SU-DHL-6 (cell line): ENCODE results near the gene ALG8.

Experiments used
- H2AFZ ChIP-seq: fragments of 200-600 bp; sonication (generic); 2 replicates; pipeline ENCODE4 v1.6.1; 2014; ENCODE audit warnings: low read depth, mild to moderate bottlenecking, moderate library complexity, mixed read lengths, antibody characterized with exemption, low read length; ENCODE audit not compliant: severe bottlenecking
- H3F3A ChIP-seq: fragments of 200-600 bp; shearing (Covaris generic); 2 replicates; pipeline ENCODE4 v1.6.0; 2016; ENCODE audit warnings: antibody characterized with exemption, mild to moderate bottlenecking; ENCODE audit not compliant: insufficient read depth
- H3K27ac ChIP-seq: fragments of 200-600 bp; sonication (generic); 2 replicates; pipeline ENCODE4 v1.5.1; 2016; ENCODE audit warnings: low read depth, mild to moderate bottlenecking, low read length, moderate library complexity, mixed read lengths
- H3K27me3 ChIP-seq: fragments of 200-600 bp; sonication (generic), shearing (Covaris generic); 2 replicates; pipeline ENCODE4 v1.6.0; 2014; ENCODE audit warnings: mild to moderate bottlenecking, low read length
- H3K36me3 ChIP-seq: fragments of 200-600 bp; sonication (generic); 2 replicates; pipeline ENCODE4 v1.6.1; 2014; ENCODE audit warnings: mild to moderate bottlenecking, low read length, mixed read lengths
- H3K4me2 ChIP-seq: fragments of 300-600, 200-600 bp; shearing (Covaris generic), sonication (generic); 2 replicates; pipeline ENCODE4 v1.6.0; 2014; ENCODE audit warnings: low read length, low read depth, mild to moderate bottlenecking; ENCODE audit not compliant: poor library complexity, severe bottlenecking
- H3K4me3 ChIP-seq: fragments of 200-600 bp; sonication (generic); 2 replicates; pipeline ENCODE4 v1.5.1; 2014; ENCODE audit warnings: antibody characterized with exemption, low read length, mild to moderate bottlenecking, mixed read lengths; ENCODE audit not compliant: insufficient read depth, poor library complexity, severe bottlenecking
- H3K79me2 ChIP-seq: fragments of 200-600 bp; sonication (generic); 2 replicates; pipeline ENCODE4 v1.6.1; 2014; ENCODE audit warnings: mild to moderate bottlenecking, low read length, moderate library complexity; ENCODE audit not compliant: insufficient read depth
- H3K9ac ChIP-seq: fragments of 200-600 bp; sonication (generic); 2 replicates; pipeline ENCODE4 v1.7.0; 2014; ENCODE audit warnings: mild to moderate bottlenecking, low read length
- H3K9me2 ChIP-seq: fragments of 200-600 bp; sonication (generic); replicated peaks from 2 replicates; pipeline ENCODE4 v1.6.1; 2014; ENCODE audit warnings: low read length; ENCODE audit not compliant: insufficient read depth
- H3K9me3 ChIP-seq: fragments of 200-600 bp; sonication (generic); 2 replicates; pipeline ENCODE4 v1.6.1; 2014; ENCODE audit warnings: low read length, mixed read lengths; ENCODE audit not compliant: insufficient read depth
- H4K20me1 ChIP-seq: fragments of 200-600 bp; sonication (generic); 2 replicates; pipeline ENCODE4 v1.6.1; 2014; ENCODE audit warnings: low read depth, mild to moderate bottlenecking, antibody characterized with exemption, low read length, moderate library complexity, mixed read lengths
- EZH2phosphoT487 ChIP-seq: fragments of 200-600 bp; sonication (generic), shearing (Covaris generic); conservative IDR thresholded peaks from 2 replicates; pipeline ENCODE4 v1.6.1; 2018; ENCODE audit warnings: mild to moderate bottlenecking, antibody characterized with exemption, low read length, moderate library complexity, mixed read lengths
- TF ChIP-seq, protein P1 (sequence below): fragments of 200-600 bp; sonication (generic); IDR thresholded peaks from one replicate; pipeline ENCODE4 v1.5.1; 2017; ENCODE audit warnings: antibody characterized with exemption, mild to moderate bottlenecking, low read length, moderate library complexity; ENCODE audit not compliant: insufficient read depth, poor library complexity, severe bottlenecking

The ALG8 gene

DNA sequence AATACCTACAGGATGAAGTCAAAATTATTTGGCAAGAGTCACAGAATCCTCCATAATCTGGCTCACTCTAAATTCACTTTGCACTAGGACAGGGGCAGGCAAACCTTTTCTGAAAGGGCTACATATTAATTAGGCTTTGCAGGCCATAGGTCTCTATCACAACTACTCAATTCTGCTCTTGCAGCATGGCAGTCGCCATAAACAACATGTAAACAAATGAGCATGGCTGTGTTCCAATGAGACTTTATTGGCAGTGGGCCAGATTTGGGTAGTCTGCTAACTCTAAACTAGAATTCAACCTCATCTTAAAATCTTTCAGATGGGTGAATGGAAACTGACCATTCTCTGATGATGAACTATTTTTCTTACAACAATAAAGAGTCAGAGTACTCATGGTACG lies 70.0 kb downstream of the ALG8 start:
- no peak overlapping the region for H3K9ac ChIP-seq
- peaks cover 19% of the 10 kb centered on the region for H3K79me2 ChIP-seq
- H3K27ac ChIP-seq: no peak overlapping the region
- no peaks in the 10 kb centered on the region for H4K20me1 ChIP-seq
- H3K4me2 ChIP-seq: no peak overlapping the region
- no peaks in the 10 kb centered on the region for H3K9me2 ChIP-seq
- no peaks in the 10 kb centered on the region for H3F3A ChIP-seq
- H3K36me3 ChIP-seq: peaks cover 3% of the 10 kb centered on the region; the same call in 1 of the 2 replicates
- no peaks in the 10 kb centered on the region for H3K9me3 ChIP-seq
- H3K27me3 ChIP-seq: no peaks in the 10 kb centered on the region
- no peak overlapping the region for H3K4me3 ChIP-seq
- TF ChIP-seq EZH2phosphoT487: no peak
- TF ChIP-seq, protein P1, sequence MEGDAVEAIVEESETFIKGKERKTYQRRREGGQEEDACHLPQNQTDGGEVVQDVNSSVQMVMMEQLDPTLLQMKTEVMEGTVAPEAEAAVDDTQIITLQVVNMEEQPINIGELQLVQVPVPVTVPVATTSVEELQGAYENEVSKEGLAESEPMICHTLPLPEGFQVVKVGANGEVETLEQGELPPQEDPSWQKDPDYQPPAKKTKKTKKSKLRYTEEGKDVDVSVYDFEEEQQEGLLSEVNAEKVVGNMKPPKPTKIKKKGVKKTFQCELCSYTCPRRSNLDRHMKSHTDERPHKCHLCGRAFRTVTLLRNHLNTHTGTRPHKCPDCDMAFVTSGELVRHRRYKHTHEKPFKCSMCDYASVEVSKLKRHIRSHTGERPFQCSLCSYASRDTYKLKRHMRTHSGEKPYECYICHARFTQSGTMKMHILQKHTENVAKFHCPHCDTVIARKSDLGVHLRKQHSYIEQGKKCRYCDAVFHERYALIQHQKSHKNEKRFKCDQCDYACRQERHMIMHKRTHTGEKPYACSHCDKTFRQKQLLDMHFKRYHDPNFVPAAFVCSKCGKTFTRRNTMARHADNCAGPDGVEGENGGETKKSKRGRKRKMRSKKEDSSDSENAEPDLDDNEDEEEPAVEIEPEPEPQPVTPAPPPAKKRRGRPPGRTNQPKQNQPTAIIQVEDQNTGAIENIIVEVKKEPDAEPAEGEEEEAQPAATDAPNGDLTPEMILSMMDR: no peak
- no peak overlapping the region for H2AFZ ChIP-seq

DNA sequence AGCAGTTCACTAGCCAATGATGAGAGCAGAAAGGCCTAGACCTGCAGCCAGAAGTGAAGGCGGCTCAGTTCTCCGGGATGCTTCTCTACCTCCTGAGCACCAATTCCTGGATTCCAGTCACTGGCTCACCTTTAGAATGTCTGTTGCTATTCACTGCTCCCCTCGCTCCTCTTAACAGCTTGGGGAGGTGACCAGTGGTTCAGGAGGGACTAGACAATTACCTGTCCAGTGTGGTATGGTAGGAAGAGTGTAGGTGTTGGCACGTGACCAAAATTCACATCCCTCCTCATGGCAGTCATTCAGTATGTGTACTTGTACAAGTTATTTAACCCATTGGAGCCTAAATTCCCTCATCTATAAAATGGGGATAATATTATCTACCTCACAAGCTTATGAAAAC lies 71.7 kb downstream of the ALG8 start:
- no peak overlapping the region for H3K4me3 ChIP-seq
- peaks cover 5% of the 10 kb centered on the region; the same call in 1 of the 2 replicates for H3K79me2 ChIP-seq
- H2AFZ ChIP-seq: no peak overlapping the region
- H3F3A ChIP-seq: no peaks in the 10 kb centered on the region
- no peak overlapping the region for H3K27ac ChIP-seq
- peaks cover 3% of the 10 kb centered on the region; the same call in 1 of the 2 replicates for H3K36me3 ChIP-seq
- no peaks in the 10 kb centered on the region for H4K20me1 ChIP-seq
- H3K27me3 ChIP-seq: no peaks in the 10 kb centered on the region
- TF ChIP-seq, protein P1: no peak
- TF ChIP-seq EZH2phosphoT487: no peak
- no peaks in the 10 kb centered on the region for H3K9me2 ChIP-seq
- H3K4me2 ChIP-seq: no peak overlapping the region
- no peak overlapping the region for H3K9ac ChIP-seq
- no peaks in the 10 kb centered on the region for H3K9me3 ChIP-seq

GRCh38 chr11:78066471-78066870 lies 73.0 kb downstream of the ALG8 start:
- Histone ChIP-seq H3K36me3 (peaks cover 3% of the 10 kb centered on the region; the same call in 1 of the 2 replicates), H3K9ac (no peak overlapping the region), H3K27me3 (no peaks in the 10 kb centered on the region), H4K20me1 (no peaks in the 10 kb centered on the region), H3K4me3 (no peak overlapping the region), H3K9me2 (no peaks in the 10 kb centered on the region), H3K79me2 (no peaks in the 10 kb centered on the region; the same call in 1 of the 2 replicates), H3K27ac (no peak overlapping the region), H3K4me2 (no peak overlapping the region), H3F3A (no peaks in the 10 kb centered on the region), H2AFZ (no peak overlapping the region), H3K9me3 (no peaks in the 10 kb centered on the region)
- TF ChIP-seq EZH2phosphoT487: no peak
- TF ChIP-seq, protein P1: no peak
